ENCODE measurements around the gene DRICH1.
"Not testable (repeated sequence)": the region's sequence is repeated elsewhere in the genome, so short reads cannot be mapped to it uniquely, and the experiment has no call there.

DRICH1 gene

GRCh38 chr22:23562186-23562585 lies 69.9 kb downstream of the DRICH1 start:
- H3K9me3 Mint-ChIP-seq = no peaks in the 10 kb centered on the region
- H3K4me1 Mint-ChIP-seq (ENCODE audit: low read depth) = peaks cover 5% of the 10 kb centered on the region
- no peaks in the 10 kb centered on the region for H3K36me3 Mint-ChIP-seq (ENCODE audit: low read depth)
- H3K27me3 Mint-ChIP-seq (ENCODE audit: low read depth) = peaks cover 28% of the 10 kb centered on the region
- no peak overlapping the region for H3K4me3 Mint-ChIP-seq
- no peak overlapping the region for H3K27ac Mint-ChIP-seq
- no peak for DNase-seq (ENCODE audit: low spot score)

- H3K36me3 Mint-ChIP-seq (ENCODE audit: low read depth) = not testable (repeated sequence)
These were observed 71.1 kb downstream of the DRICH1 start for GRCh38 chr22:23561025-23561510.

GRCh38 chr22:23560215-23560614 lies 71.9 kb downstream of the DRICH1 start:
- not testable (repeated sequence) for H3K4me3 Mint-ChIP-seq; H3K9me3 Mint-ChIP-seq; H3K27ac Mint-ChIP-seq; H3K36me3 Mint-ChIP-seq (ENCODE audit: low read depth); H3K4me1 Mint-ChIP-seq (ENCODE audit: low read depth); DNase-seq (ENCODE audit: low spot score)
- peaks cover 16% of the 10 kb centered on the region for H3K27me3 Mint-ChIP-seq (ENCODE audit: low read depth)

More at GRCh38 chr22:23561025-23561510, 71.1 kb downstream of the DRICH1 start:
- H3K27me3 Mint-ChIP-seq (ENCODE audit: low read depth) = peaks cover 23% of the 10 kb centered on the region
- H3K4me1 Mint-ChIP-seq (ENCODE audit: low read depth); H3K9me3 Mint-ChIP-seq; H3K4me3 Mint-ChIP-seq; H3K27ac Mint-ChIP-seq; DNase-seq (ENCODE audit: low spot score): not testable (repeated sequence)

Data from T-helper 2 cell treated with Interferon-gamma antibody and Interleukin-4, amounts not matched to agents 5 μg/mL and 100 μg/mL, for 36 hours (primary cell).